ENCODE data around the gene NEDD8. TPM values are rescaled to one million over a fixed set of nuclear protein-coding genes. Genes with fewer than 3 reads are reported as not detected.

Gene NEDD8
- total RNA-seq, 4 donors from 2014 or later: 44.1 to 77.6 (median 67.9) TPM

DNA sequence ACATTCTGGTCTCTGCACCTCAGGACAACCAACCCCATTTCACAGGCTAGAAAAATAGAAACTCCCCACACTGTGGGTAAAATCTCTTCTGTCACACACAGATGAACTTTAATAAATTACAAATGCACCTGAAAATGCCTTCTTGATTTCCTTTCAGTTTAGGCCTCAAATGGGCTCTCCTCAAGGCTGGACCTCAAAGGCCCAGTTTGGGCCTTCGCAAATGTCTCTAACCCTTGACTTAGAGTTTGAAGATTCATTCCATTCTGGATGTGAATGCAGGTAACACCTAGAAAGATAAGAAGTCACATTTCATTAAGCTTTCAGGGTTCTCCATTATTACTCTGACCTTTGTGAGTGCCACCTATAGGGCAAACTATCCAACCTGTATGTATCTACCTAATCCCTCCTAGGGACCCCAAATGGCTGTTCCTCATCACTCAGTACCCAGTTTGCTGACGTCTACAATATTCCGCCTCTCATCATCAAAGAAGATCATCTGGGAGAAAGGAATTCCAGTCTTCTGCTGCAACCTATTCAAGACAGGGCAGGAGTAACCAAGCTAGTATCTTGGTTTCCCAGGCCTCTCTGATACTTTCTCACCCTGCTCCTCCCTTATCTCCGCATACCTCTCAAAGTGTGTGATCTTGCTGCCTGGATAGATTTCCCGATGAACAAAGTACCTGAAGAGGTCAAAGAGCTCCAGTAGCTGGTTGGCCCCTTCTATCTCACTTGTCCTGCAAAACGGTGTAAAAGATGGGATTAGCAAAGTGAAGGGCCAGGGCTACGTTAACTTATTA lies 18.1 kb downstream of the NEDD8 start:
- Histone ChIP-seq H3K36me3 (peaks cover 0 to 28% (median 0%) of the 10 kb centered on the region in 3 donors), H3K27ac (peak overlapping the region; percentile 96 to 98 (median 97)), H3K4me1 (peaks cover 0 to 22% (median 3%) of the 10 kb centered on the region in 4 donors), H3K27me3 (no peaks in the 10 kb centered on the region), H3K4me3 (peak overlapping the region in 2 of 4 donors; percentile 74 to 80), H3K9me3 (no peaks in the 10 kb centered on the region)
- TF ChIP-seq CTCF (IDR thresholded peaks at IDR 0.05): no peak
- TF ChIP-seq POLR2A (IDR thresholded peaks at IDR 0.05): no peak
- no peak for DNase-seq

DNA sequence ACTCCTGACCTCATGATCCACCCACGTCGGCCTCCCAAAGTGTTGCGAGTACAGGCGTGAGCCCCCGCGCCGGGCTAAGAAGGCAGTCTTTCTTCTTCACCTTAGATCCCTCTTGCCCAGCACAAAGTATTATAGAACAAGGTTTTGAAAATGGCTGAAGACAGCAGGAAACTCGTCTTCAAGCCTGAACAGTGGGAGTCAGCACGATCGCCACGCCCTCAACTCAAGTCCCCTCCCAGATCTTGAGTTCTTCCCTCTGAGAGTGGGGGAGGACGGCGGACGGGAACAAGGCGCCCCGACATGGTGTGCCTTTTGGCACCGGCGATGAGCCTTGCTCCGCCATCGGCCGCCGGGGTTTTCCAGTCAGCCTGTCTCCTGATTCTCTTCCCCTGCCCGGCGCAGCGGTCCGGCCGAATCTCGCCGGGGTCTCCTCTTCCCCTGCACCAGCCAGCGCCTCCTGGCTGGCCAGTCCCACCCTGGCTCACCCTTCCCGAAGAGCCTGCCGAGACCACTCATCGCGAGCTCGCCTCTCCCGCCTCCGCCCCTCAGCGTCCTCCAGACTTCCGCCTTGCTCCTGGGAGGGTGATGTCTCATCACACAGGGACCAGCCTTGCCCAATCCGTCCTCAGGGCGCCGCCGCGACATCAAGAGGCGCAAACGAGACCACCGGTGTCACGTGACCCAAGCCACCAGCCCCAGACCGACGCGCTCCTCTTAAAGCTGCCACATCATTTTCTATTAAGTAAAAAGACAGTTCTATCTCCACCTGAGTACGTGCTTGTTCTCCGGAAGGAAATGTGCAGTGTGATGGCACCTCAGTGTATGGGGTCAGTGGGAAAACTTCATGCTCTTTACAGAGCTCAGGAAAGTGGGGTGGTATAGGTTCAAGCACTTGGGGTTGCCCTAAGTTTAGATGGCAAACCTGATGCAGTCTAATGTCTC lies 19.0 kb downstream of the NEDD8 start, which contains the start of gene CHMP4A:
Gene CHMP4A (minus strand): TSS at position 565 of the 942 bp plus-strand sequence. CDS start 49 bp downstream, at position 516.
- peak; percentile 94 to 99 (median 99) for DNase-seq
- peak in 3 of 6 experiments; percentile 17 to 28 (median 26) for TF ChIP-seq CTCF (IDR thresholded peaks at IDR 0.05)
- peak; percentile 93 to 94 for TF ChIP-seq POLR2A (IDR thresholded peaks at IDR 0.05)
- peak within 1 kb of the TSS; percentile 96 to 98 (median 97) for H3K27ac ChIP-seq
- H3K4me1 ChIP-seq: peaks cover 0 to 22% (median 3%) of the 10 kb centered on the region in 4 donors
- H3K4me3 ChIP-seq: peak within 1 kb of the TSS; percentile 62 to 80 (median 72)
- no peaks in the 10 kb centered on the region for H3K27me3 ChIP-seq
- peaks cover 0 to 36% (median 0%) of the 10 kb centered on the region in 3 donors for H3K36me3 ChIP-seq
- H3K9me3 ChIP-seq: no peaks in the 10 kb centered on the region

DNA sequence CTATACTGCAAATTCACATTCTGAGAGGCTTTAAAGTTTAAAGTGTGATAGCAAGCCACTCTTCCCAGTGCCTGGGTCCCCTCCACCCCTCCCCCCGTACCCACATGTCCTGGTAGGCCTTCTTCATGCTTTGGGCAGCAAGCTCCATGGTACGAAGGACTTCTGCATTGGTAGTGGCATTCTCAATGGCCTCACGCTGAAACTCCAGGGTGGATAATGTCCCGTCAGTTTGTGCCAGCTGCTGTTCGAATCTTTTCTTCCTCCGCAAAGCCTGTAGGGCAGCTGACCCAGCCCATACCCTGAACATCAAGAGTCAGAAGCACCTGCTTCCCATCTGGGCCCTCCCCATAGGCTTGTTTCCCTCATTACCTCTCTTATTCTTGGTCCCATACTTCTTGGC lies 20.9 kb downstream of the NEDD8 start:
- Histone ChIP-seq H3K27ac (no peak overlapping the region), H3K9me3 (no peaks in the 10 kb centered on the region), H3K4me3 (no peak overlapping the region), H3K36me3 (peaks cover 0 to 51% (median 0%) of the 10 kb centered on the region in 3 donors), H3K4me1 (peaks cover 0 to 22% (median 2%) of the 10 kb centered on the region in 4 donors), H3K27me3 (no peaks in the 10 kb centered on the region)
- TF ChIP-seq CTCF (IDR thresholded peaks at IDR 0.05) (no peak), POLR2A (IDR thresholded peaks at IDR 0.05) (no peak)
- no peak for DNase-seq

GRCh38 chr14:24207625-24208024 lies 24.5 kb downstream of the NEDD8 start:
- no peaks in the 10 kb centered on the region for H3K27me3 ChIP-seq
- H3K27ac ChIP-seq: no peak overlapping the region
- peaks cover 0 to 67% (median 0%) of the 10 kb centered on the region in 3 donors for H3K36me3 ChIP-seq
- H3K4me3 ChIP-seq: no peak overlapping the region
- DNase-seq: no peak
- TF ChIP-seq CTCF (IDR thresholded peaks at IDR 0.05) (no peak), POLR2A (IDR thresholded peaks at IDR 0.05) (no peak)
- H3K9me3 ChIP-seq: no peaks in the 10 kb centered on the region
- peaks cover 0 to 10% (median 0%) of the 10 kb centered on the region in 4 donors for H3K4me1 ChIP-seq

DNA sequence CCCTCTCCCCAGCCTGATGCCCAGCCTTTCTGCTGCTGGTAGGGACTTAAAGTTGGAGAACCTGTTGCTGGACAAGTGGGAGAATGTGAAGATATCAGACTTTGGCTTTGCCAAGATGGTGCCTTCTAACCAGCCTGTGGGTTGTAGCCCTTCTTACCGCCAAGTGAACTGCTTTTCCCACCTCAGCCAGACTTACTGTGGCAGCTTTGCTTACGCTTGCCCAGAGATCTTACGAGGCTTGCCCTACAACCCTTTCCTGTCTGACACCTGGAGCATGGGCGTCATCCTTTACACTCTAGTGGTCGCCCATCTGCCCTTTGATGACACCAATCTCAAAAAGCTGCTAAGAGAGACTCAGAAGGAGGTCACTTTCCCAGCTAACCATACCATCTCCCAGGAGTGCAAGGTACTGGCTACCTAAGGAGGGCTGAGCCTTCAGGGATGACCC lies 25.0 kb downstream of the NEDD8 start:
- no peak for DNase-seq
- H3K4me1 ChIP-seq: peaks cover 0 to 5% (median 0%) of the 10 kb centered on the region in 4 donors
- no peaks in the 10 kb centered on the region for H3K27me3 ChIP-seq
- H3K27ac ChIP-seq: no peak overlapping the region
- TF ChIP-seq CTCF (IDR thresholded peaks at IDR 0.05) (no peak), POLR2A (IDR thresholded peaks at IDR 0.05) (no peak)
- no peak overlapping the region for H3K4me3 ChIP-seq
- peaks cover 0 to 72% (median 0%) of the 10 kb centered on the region in 3 donors for H3K36me3 ChIP-seq
- no peaks in the 10 kb centered on the region for H3K9me3 ChIP-seq
